Rectal smooth muscle tissue (tissue), 1 donor: ENCODE data around the gene PFKM.
"Not testable (repeated sequence)": the region's sequence is repeated elsewhere in the genome, so short reads cannot be mapped to it uniquely, and the experiment has no call there.

Experiments
- H3K27ac ChIP-seq: one replicate; pipeline ENCODE4 v1.7.0; 2013; ENCODE audit warnings: low read depth, low read length, inconsistent platforms
- H3K27me3 ChIP-seq: one replicate; pipeline ENCODE4 v1.7.0; 2013; ENCODE audit warnings: low read length; ENCODE audit not compliant: control insufficient read depth, insufficient read depth
- H3K36me3 ChIP-seq: one replicate; pipeline ENCODE4 v1.7.0; 2013; ENCODE audit warnings: low read length; ENCODE audit not compliant: control insufficient read depth, insufficient read depth
- H3K4me1 ChIP-seq: one replicate; pipeline ENCODE4 v1.7.0; 2013; ENCODE audit warnings: low read length; ENCODE audit not compliant: control insufficient read depth, insufficient read depth
- H3K4me3 ChIP-seq: one replicate; pipeline ENCODE4 v1.7.0; 2013; ENCODE audit warnings: low read length
- H3K9ac ChIP-seq: one replicate; pipeline ENCODE4 v1.7.0; 2013; ENCODE audit warnings: low read length

The PFKM gene

GRCh38 chr12:48086327-48086726, 32.8 kb upstream of the PFKM start:
- Histone ChIP-seq H3K4me1 (no peaks in the 10 kb centered on the region), H3K27me3 (no peaks in the 10 kb centered on the region), H3K4me3 (no peak overlapping the region), H3K9ac (no peak overlapping the region), H3K27ac (no peak overlapping the region), H3K36me3 (peaks cover 15% of the 10 kb centered on the region)

- H3K4me3 ChIP-seq, result no peak overlapping the region
- H3K9ac ChIP-seq, result no peak overlapping the region
- no peaks in the 10 kb centered on the region for H3K27me3 ChIP-seq
- H3K36me3 ChIP-seq, result peaks cover 16% of the 10 kb centered on the region
- H3K4me1 ChIP-seq, result no peaks in the 10 kb centered on the region
- no peak overlapping the region for H3K27ac ChIP-seq
These were observed 26.6 kb upstream of the PFKM start for GRCh38 chr12:48092611-48093010.

GRCh38 chr12:48104531-48104930, 14.6 kb upstream of the PFKM start:
- Histone ChIP-seq H3K36me3 (no peaks in the 10 kb centered on the region), H3K4me3 (peak overlapping the region; percentile 43), H3K4me1 (peaks cover 15% of the 10 kb centered on the region), H3K9ac (no peak overlapping the region), H3K27me3 (no peaks in the 10 kb centered on the region), H3K27ac (no peak overlapping the region)

GRCh38 chr12:48105321-48105866, 13.8 kb upstream of the PFKM start:
- no peaks in the 10 kb centered on the region for H3K27me3 ChIP-seq
- H3K4me3 ChIP-seq, result peak overlapping the region; percentile 98
- H3K4me1 ChIP-seq, result peaks cover 15% of the 10 kb centered on the region
- peak overlapping the region; percentile 98 for H3K27ac ChIP-seq
- peak overlapping the region; percentile 94 for H3K9ac ChIP-seq
- no peaks in the 10 kb centered on the region for H3K36me3 ChIP-seq

- Histone ChIP-seq H3K27ac (peak within 1 kb of the TSS; percentile 98), H3K4me1 (peaks cover 15% of the 10 kb centered on the region), H3K4me3 (peak within 1 kb of the TSS; percentile 98), H3K36me3 (no peaks in the 10 kb centered on the region), H3K9ac (peak within 1 kb of the TSS; percentile 94), H3K27me3 (no peaks in the 10 kb centered on the region)
These were observed 13.1 kb upstream of the PFKM start, which contains the start of gene SENP1 for GRCh38 chr12:48105867-48106680. SENP1 (minus strand) TSS chr12:48106079; CDS start chr12:48101472, 4,607 bp downstream.

GRCh38 chr12:48106681-48107613, 12.2 kb upstream of the PFKM start:
- Histone ChIP-seq H3K4me3 (peak overlapping the region; percentile 98), H3K36me3 (no peaks in the 10 kb centered on the region), H3K4me1 (peaks cover 15% of the 10 kb centered on the region), H3K27me3 (no peaks in the 10 kb centered on the region), H3K27ac (peak overlapping the region; percentile 98), H3K9ac (no peak overlapping the region)

GRCh38 chr12:48109424-48109823, 9.7 kb upstream of the PFKM start:
- Histone ChIP-seq H3K4me3 (no peak overlapping the region), H3K36me3 (no peaks in the 10 kb centered on the region), H3K4me1 (peaks cover 14% of the 10 kb centered on the region), H3K27me3 (no peaks in the 10 kb centered on the region), H3K27ac (no peak overlapping the region), H3K9ac (no peak overlapping the region)

- Histone ChIP-seq H3K27ac (no peak overlapping the region), H3K9ac (no peak overlapping the region), H3K27me3 (no peaks in the 10 kb centered on the region), H3K4me3 (no peak overlapping the region), H3K36me3 (no peaks in the 10 kb centered on the region), H3K4me1 (peaks cover 8% of the 10 kb centered on the region)
These were observed 8.4 kb upstream of the PFKM start for GRCh38 chr12:48110691-48111311.

- not testable (repeated sequence) for H3K4me1 ChIP-seq, H3K27ac ChIP-seq, H3K36me3 ChIP-seq, H3K27me3 ChIP-seq, H3K4me3 ChIP-seq, H3K9ac ChIP-seq
These were observed 7.9 kb upstream of the PFKM start for GRCh38 chr12:48111312-48111693.

- Histone ChIP-seq H3K4me1 (peaks cover 6% of the 10 kb centered on the region), H3K27ac (no peak overlapping the region), H3K36me3 (no peaks in the 10 kb centered on the region), H3K9ac (no peak overlapping the region), H3K27me3 (no peaks in the 10 kb centered on the region), H3K4me3 (no peak overlapping the region)
These were observed 3.2 kb upstream of the PFKM start for GRCh38 chr12:48115957-48116356.

GRCh38 chr12:48118284-48118871, 786 bp upstream of the PFKM start:
- Histone ChIP-seq H3K4me3 (no peak overlapping the region), H3K36me3 (peaks cover 3% of the 10 kb centered on the region), H3K9ac (no peak overlapping the region), H3K27me3 (no peaks in the 10 kb centered on the region), H3K4me1 (peaks cover 6% of the 10 kb centered on the region), H3K27ac (peak overlapping the region; percentile 45)

GRCh38 chr12:48119834-48120195, 651 bp downstream of the PFKM start:
- Histone ChIP-seq H3K9ac (no peak overlapping the region), H3K4me3 (peak overlapping the region; percentile 81), H3K4me1 (peaks cover 6% of the 10 kb centered on the region), H3K27ac (no peak overlapping the region), H3K27me3 (no peaks in the 10 kb centered on the region), H3K36me3 (peaks cover 4% of the 10 kb centered on the region)
